Heart right ventricle (tissue), 16 donors: ENCODE data around the gene TM6SF1. TPM values are rescaled to one million over a fixed set of nuclear protein-coding genes. Genes with fewer than 3 reads are reported as not detected.
A peak's percentile ranks its signal among the peaks of the same experiment; 100 is the strongest.

ENCODE experiments used
- ATAC-seq, 8 donors: fragments of 200-7000 bp; cut with Tn5 transposase; one replicate each; pipeline ENCODE4 v1.9.1; 2020; ENCODE audit warnings: mild to moderate bottlenecking in 8 of 8, moderate library complexity in 8 of 8, moderate number of reproducible peaks in 1 of 8
- DNase-seq, 2 donors: peaks; one replicate each; pipeline ENCODE4 v3.0.0-alpha.2; 2020
- H3K27ac ChIP-seq, 10 donors: fragments of 200-600 bp; sonication (generic) in 2 of 10; one replicate each; pipeline versions ENCODE4 v1.5.0 to v1.8.0; 2020 to 2022; ENCODE audit warnings: mild to moderate bottlenecking in 3 of 10
- H3K27me3 ChIP-seq, 7 donors: fragments of 200-600 bp; one replicate each; pipeline ENCODE4 v1.8.0; 2021 to 2022; ENCODE audit warnings: mild to moderate bottlenecking in 2 of 7
- H3K36me3 ChIP-seq, 9 donors: fragments of 200-600 bp; sonication (generic) in 1 of 9; one replicate each; pipeline versions ENCODE4 v1.5.0 to v1.8.0; 2020 to 2022; ENCODE audit warnings: mild to moderate bottlenecking in 2 of 9
- H3K4me1 ChIP-seq, 9 donors: fragments of 200-600 bp; sonication (generic) in 1 of 9; one replicate each; pipeline versions ENCODE4 v1.5.0 to v1.8.0; 2020 to 2022; ENCODE audit warnings: mild to moderate bottlenecking in 4 of 9
- H3K4me3 ChIP-seq, 10 donors: fragments of 200-600 bp; sonication (generic) in 2 of 10; one replicate each; pipeline versions ENCODE4 v1.5.0 to v1.8.0; 2020 to 2022; ENCODE audit warnings: mild to moderate bottlenecking in 7 of 10, moderate library complexity in 2 of 10
- H3K9me3 ChIP-seq, 11 donors: fragments of 200-600 bp in 10 of 11; sonication (generic) in 2 of 11; one replicate each; pipeline versions ENCODE4 v1.5.0 to v1.8.0; 2013 to 2022; ENCODE audit warnings: mild to moderate bottlenecking in 2 of 11, control low read depth in 1 of 11, moderate library complexity in 1 of 11
- CTCF ChIP-seq, 9 donors: fragments of 200-600 bp; sonication (generic) in 2 of 9; IDR thresholded peaks; one replicate each; pipeline versions ENCODE4 v1.5.0 to v1.8.0; 2021 to 2022; ENCODE audit warnings: antibody characterized with exemption in 9 of 9, mild to moderate bottlenecking in 5 of 9, moderate library complexity in 1 of 9
- WGBS, 2 donors: extraction: QIAGEN DNeasy Blood & Tissue Kit; methylation state at CpG; one replicate each; pipeline ENCODE4 v1.1.7; 2013; ENCODE audit warnings: inconsistent platforms in 1 of 2; 5-methylcytosine and 5-hydroxymethylcytosine counted together
- intact Hi-C, 10 donors: fragments of 100-400 bp; cut with DNase I; formaldehyde crosslinking; loops; one replicate each; pipeline versions ENCODE4 v1.11.1 to v1.14.2; 2022
- polyA plus RNA-seq, 2 donors: library from polyadenylated mRNA; stranded (reverse); fragments of 200-250 nt; gene quantifications; one replicate each; pipeline ENCODE4 v1.2.3, GENCODE V29; 2013
- total RNA-seq, 10 donors: library from RNA; stranded (reverse); fragmentation: NEBNext Ultra II Directional in 3 of 10; extraction: Animal tissue kit (Norgen Biotek cat#: 25700) in 3 of 10; gene quantifications; one replicate each; pipeline versions ENCODE4 v1.2.1 to v1.2.4, GENCODE V29; 2021 to 2023
- donor health status: Arrhythmogenic right ventricular cardiomyopathy.
- donor health status: ischemic (EF 13 %, LVEDD 7.1; RV severe dilation, severe dysfunction).
- donor health status: healthy with polysubstance abuse.
- donor health status: DM: no; HTN: yes; CAD: no.
- donor health status: DM: no; HTN: no; CAD: no.
- donor health status: ischemic (EF 25% LVEDD 6.9; RV normal size, moderate dysfunction).
- donor health status: ischemic (EF 25% LVEDD 5.7; RV mildly dilated, moderate dysfunction).
- donor health status: healthy.
- donor health status: DM: yes; HTN: yes; CAD: no.
- donor health status: Ischemic cardiomyopathy.
- donor health status: ischemic (EF 35%, LVEDD 5.7; RV mildly dilated, moderate dysfunction).
- donor health status: nonischemic (EF 11% LVEDD 7.7; RV severe dilation, severe dysfunction).
- donor health status: DM: yes; HTN: yes; CAD: no.
- donor health status: PGD.
- donor health status: ischemic (EF 29% LVEDD 5.4; RV normal size, mild dysfunction).
- donor health status: nonischemic (EF 23%, LVEDD 6.1; RV moderate dilation, normal function).

Gene TM6SF1
- total and polyA plus RNA-seq, 12 donors: 2.6 to 8.8 (median 4.7) TPM

DNA sequence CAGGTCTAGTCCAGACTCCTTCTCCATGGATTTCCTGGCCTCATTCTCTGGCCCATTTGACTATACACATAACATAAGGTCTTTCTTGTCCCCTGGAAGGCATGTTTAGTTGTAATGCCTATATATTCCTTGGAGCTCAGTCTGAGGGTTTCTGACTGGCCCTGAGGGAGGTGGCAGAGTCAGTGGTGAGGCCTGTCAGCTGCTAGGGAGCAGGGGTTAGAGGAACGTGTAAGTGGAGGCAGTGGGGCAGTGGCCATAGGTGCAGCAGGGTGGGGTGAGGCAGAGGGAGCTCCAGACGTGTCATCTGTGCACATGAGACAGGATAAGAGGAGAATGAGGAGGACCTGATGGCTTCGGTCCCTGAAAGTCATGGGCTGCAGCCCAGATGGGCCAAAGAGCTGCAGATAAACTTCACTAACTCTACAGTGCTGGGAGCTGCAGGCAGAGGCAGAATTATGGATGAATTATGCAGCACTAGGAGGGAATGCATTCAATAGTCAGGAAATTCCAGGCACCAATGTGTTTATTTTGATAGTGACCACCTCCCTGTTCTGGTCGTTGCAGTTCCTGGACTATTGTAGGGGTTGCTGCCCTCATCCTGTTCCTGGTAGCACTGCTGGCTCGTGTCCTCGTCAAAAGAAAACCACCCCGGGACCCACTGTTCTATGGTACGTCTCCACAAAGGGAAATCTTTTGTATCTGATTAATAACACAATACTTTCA, 4.9 kb downstream of the TM6SF1 start:
- no peak overlapping the region for H3K4me3 ChIP-seq
- peak overlapping the region in 9 of 10 donors; percentile 23 to 69 (median 41) for H3K27ac ChIP-seq
- 48 to 56% methylated on average over 8 of the region's 8 CpGs for WGBS, 2 donors
- peaks cover 0 to 56% (median 35%) of the 10 kb centered on the region in 9 donors for H3K4me1 ChIP-seq
- H3K36me3 ChIP-seq: peaks cover 0 to 44% (median 0%) of the 10 kb centered on the region in 9 donors
- no peaks in the 10 kb centered on the region for H3K9me3 ChIP-seq
- no peak for TF ChIP-seq CTCF (IDR thresholded peaks at IDR 0.05)
- DNase-seq: peak in 1 of 2 donors; percentile 21
- intact Hi-C loops: loop anchor here in 1 of 10 donors (5.0 kb wide), 2 partner anchors 45 to 100 kb away; partner anchors contain the start of genes BTBD1 and C15orf40
- ATAC-seq: peak in 7 of 8 donors; percentile 37 to 72 (median 61)
- peaks cover 0 to 22% (median 9%) of the 10 kb centered on the region in 7 donors for H3K27me3 ChIP-seq

GRCh38 chr15:83112956-83113299, 5.5 kb downstream of the TM6SF1 start:
- 49 to 52% methylated on average over 3 of the region's 3 CpGs for WGBS, 2 donors
- H3K36me3 ChIP-seq: peaks cover 0 to 44% (median 0%) of the 10 kb centered on the region in 9 donors
- no peak overlapping the region for H3K4me3 ChIP-seq
- ATAC-seq (peak in 5 of 8 donors; percentile 10 to 69 (median 26)), DNase-seq (peak; percentile 11 to 34)
- H3K9me3 ChIP-seq: no peaks in the 10 kb centered on the region
- peak overlapping the region in 8 of 10 donors; percentile 21 to 69 (median 50) for H3K27ac ChIP-seq
- intact Hi-C loops: loop anchor here in 1 of 10 donors (5.0 kb wide), 2 partner anchors 46 to 101 kb away; partner anchors contain the start of genes BTBD1 and C15orf40
- H3K27me3 ChIP-seq: peaks cover 0 to 22% (median 5%) of the 10 kb centered on the region in 7 donors
- peaks cover 0 to 51% (median 30%) of the 10 kb centered on the region in 9 donors for H3K4me1 ChIP-seq
- no peak for TF ChIP-seq CTCF (IDR thresholded peaks at IDR 0.05)

DNA sequence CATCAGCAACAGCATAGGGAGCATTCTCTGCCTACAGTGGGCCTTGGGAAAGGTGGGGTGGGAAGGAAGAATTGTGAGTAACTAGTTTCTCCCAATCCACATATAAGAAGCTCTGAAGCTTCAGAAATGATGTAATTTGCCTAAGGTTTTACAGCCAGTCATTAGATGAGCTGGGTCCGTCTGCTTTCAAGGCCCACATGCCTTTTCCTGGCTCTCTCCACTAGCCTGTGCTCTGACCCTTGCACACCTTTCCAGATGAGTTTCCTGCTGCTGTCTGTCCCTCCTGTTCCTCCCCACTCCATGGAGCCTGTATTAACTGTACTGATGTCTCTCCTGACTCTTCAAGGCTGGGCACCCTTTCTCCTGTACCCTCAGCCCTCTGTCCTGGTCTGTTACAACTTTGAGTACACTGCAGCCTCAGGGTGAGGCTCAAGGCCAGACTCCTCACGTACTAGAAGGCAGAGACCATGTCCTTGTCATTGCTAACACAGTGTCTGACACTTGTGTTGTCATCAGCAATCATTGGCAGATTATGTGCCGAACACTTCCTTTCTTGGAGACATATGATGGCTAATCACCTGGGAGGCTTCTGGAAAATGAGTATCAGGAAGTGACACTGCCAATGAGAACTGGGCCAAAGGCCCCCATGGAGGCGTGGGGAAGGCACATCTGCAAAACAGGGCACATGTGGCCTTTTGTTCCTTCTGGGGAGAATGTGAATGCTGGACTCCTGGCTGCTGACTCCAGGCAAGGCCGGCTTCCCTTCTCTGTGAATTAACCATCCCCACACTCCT, 6.6 kb downstream of the TM6SF1 start:
- no peak for TF ChIP-seq CTCF (IDR thresholded peaks at IDR 0.05)
- no peaks in the 10 kb centered on the region for H3K9me3 ChIP-seq
- ATAC-seq (no peak), DNase-seq (no peak)
- H3K27me3 ChIP-seq: peaks cover 0 to 15% (median 0%) of the 10 kb centered on the region in 7 donors
- peaks cover 0 to 40% (median 18%) of the 10 kb centered on the region in 9 donors for H3K4me1 ChIP-seq
- H3K27ac ChIP-seq: peak overlapping the region in 9 of 10 donors; percentile 21 to 69 (median 36)
- WGBS, 2 donors: 85% methylated on average over 5 of the region's 5 CpGs
- intact Hi-C loops: loop anchor here in 1 of 10 donors (5.0 kb wide), 2 partner anchors 47 to 102 kb away; partner anchors contain the start of genes BTBD1 and C15orf40
- H3K4me3 ChIP-seq: no peak overlapping the region
- H3K36me3 ChIP-seq: peaks cover 0 to 52% (median 0%) of the 10 kb centered on the region in 9 donors

GRCh38 chr15:83114856-83115255, 7.4 kb downstream of the TM6SF1 start:
- WGBS, 2 donors: 97% methylated on average over 6 of the region's 6 CpGs
- intact Hi-C loops: loop anchor here in 1 of 10 donors (5.0 kb wide), 2 partner anchors 48 to 103 kb away; partner anchors contain the start of genes BTBD1 and C15orf40

More at GRCh38 chr15:83114856-83115255, 7.4 kb downstream of the TM6SF1 start:
- no peak overlapping the region for H3K4me3 ChIP-seq
- peaks cover 0 to 60% (median 0%) of the 10 kb centered on the region in 9 donors for H3K36me3 ChIP-seq
- H3K4me1 ChIP-seq: peaks cover 0 to 32% (median 18%) of the 10 kb centered on the region in 9 donors
- TF ChIP-seq CTCF (IDR thresholded peaks at IDR 0.05): no peak
- H3K27me3 ChIP-seq: peaks cover 0 to 7% (median 0%) of the 10 kb centered on the region in 7 donors
- ATAC-seq (no peak), DNase-seq (no peak)
- H3K9me3 ChIP-seq: no peaks in the 10 kb centered on the region
- H3K27ac ChIP-seq: peak overlapping the region in 2 of 10 donors; percentile 34 to 50
